ENCODE results near the gene AMMECR1. TPM values are rescaled to one million over a fixed set of nuclear protein-coding genes. Genes with fewer than 3 reads are reported as not detected.

Gene AMMECR1
- total RNA-seq, 1 donor from 2014 or later = 16.0 TPM

DNA sequence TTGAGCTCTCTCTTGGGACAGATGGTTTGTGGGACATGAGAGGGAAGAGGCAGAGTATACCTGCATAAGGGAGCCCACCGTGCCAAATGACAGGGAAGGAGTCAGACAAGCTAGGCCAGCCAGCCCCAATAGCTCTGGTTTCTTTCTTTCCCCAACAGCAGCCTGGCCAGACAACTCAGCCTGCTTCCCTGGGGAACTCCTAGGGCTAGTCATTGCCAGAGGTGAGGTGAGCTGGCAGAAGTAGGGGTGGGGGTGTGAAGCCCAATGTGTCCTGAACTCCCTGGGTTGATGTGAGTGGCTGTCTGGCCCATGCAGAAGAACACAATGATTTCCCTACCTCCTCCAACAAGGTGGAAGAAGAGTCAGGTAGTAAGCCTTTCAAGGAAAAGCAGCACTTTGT, 135.5 kb downstream of the AMMECR1 start:
- no peak for DNase-seq (ENCODE audit: low read depth)
- Histone ChIP-seq H3K27me3 (ENCODE audit: control insufficient read depth, insufficient read depth, low read length) (peaks cover 2% of the 10 kb centered on the region), H3K36me3 (ENCODE audit: control insufficient read depth, insufficient read depth, low read length) (no peaks in the 10 kb centered on the region), H3K4me3 (ENCODE audit: low read depth, low read length) (no peak overlapping the region)
- no peak for TF ChIP-seq CTCF (IDR thresholded peaks at IDR 0.05; ENCODE audit: insufficient read depth, low read length, poor library complexity, severe bottlenecking)

DNA sequence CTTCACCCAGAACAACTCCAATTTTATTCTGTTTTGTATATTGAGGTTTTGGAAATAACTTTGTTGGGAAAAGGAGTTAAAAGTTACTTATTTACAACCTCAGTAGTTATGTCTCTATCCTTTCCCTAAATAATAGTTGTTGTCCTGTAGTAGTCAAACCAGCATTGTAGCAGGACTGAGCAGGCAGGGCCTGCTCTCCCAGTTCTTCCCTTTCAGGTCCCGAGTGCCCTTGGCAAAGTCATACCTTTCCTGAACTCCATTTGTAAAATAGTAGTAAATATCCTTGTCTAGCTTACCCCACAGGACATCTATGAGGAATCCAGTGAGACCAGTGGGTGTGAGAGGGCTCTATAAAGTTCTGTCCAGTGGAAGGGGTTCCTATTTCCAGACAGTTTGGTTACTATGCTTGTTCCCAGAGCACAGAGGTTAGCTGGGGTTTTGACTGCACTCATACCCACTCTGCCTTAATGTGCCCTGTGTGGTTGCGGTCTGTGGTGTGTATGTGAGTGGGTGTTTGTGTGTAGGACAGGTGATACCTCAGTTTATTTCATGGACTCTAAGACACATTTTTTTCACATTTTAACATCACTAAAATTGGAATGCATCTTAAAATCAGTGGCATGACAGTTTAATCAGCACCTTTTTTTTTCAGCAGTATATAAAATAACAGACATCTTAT, 136.3 kb downstream of the AMMECR1 start:
- Histone ChIP-seq H3K4me3 (ENCODE audit: low read depth, low read length) (no peak overlapping the region), H3K27me3 (ENCODE audit: control insufficient read depth, insufficient read depth, low read length) (peaks cover 2% of the 10 kb centered on the region), H3K36me3 (ENCODE audit: control insufficient read depth, insufficient read depth, low read length) (no peaks in the 10 kb centered on the region)
- no peak for TF ChIP-seq CTCF (IDR thresholded peaks at IDR 0.05; ENCODE audit: insufficient read depth, low read length, poor library complexity, severe bottlenecking)
- DNase-seq (ENCODE audit: low read depth) = no peak

DNA sequence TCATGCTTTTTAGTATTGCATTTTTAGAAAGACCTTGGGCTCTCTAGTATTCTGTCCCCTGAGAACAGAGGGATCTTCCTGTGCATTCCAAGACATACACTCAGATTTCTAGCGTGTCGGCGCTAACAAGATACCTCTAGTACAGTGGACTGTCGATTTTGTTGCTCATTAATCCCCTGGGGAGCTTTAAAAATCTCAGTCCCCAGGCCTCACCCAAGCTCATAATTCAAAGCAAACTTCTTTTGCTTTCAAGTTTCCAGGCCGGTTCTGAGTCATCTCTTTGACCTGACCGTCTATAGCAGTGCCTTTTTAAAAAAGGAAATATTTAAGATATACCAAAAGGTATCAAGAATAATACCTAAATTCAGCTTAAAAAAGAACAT, 137.0 kb downstream of the AMMECR1 start:
- H3K4me3 ChIP-seq (ENCODE audit: low read depth, low read length) = no peak overlapping the region
- H3K36me3 ChIP-seq (ENCODE audit: control insufficient read depth, insufficient read depth, low read length) = no peaks in the 10 kb centered on the region
- H3K27me3 ChIP-seq (ENCODE audit: control insufficient read depth, insufficient read depth, low read length) = peaks cover 2% of the 10 kb centered on the region
- no peak for DNase-seq (ENCODE audit: low read depth)
- TF ChIP-seq CTCF (IDR thresholded peaks at IDR 0.05; ENCODE audit: insufficient read depth, low read length, poor library complexity, severe bottlenecking) = no peak

GRCh38 chrX:110180176-110180927, 137.5 kb downstream of the AMMECR1 start:
- no peak for DNase-seq (ENCODE audit: low read depth)
- TF ChIP-seq CTCF (IDR thresholded peaks at IDR 0.05; ENCODE audit: insufficient read depth, low read length, poor library complexity, severe bottlenecking) = no peak
- Histone ChIP-seq H3K27me3 (ENCODE audit: control insufficient read depth, insufficient read depth, low read length) (peaks cover 2% of the 10 kb centered on the region), H3K36me3 (ENCODE audit: control insufficient read depth, insufficient read depth, low read length) (no peaks in the 10 kb centered on the region), H3K4me3 (ENCODE audit: low read depth, low read length) (no peak overlapping the region)

DNA sequence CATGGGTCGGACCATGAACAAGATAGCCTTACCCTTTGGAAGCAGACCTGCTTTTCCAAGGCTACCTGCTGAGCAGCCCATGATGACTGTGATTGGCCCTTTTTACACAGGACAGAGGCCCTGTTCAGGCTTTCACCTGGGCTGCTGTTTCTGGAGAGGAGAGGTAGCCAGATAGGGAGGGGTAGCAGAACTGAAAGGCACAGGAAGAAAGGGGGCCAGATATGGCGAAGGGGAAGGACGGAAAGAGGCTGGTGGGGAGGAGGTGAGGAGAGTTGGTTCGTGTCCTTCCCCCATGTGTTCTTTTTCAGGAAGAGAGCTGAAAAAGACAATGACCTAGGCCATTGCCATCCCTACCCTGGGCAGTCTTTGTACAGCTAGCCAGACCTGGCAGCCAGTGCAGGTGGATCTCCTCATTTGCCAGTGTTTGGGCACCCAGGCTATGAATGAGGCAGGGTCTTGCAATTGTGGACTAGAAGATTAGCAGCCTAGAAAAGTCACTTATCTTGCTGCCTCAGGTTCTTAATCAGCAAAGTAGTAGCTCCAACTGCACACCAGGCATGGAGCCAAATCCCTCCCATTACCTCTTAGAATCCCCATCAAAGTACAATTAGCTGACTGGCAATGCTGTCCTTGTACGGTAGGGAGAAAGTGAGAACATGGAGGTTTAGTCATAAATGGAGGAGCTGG, 139.6 kb downstream of the AMMECR1 start:
- no peak for TF ChIP-seq CTCF (IDR thresholded peaks at IDR 0.05; ENCODE audit: insufficient read depth, low read length, poor library complexity, severe bottlenecking)
- no peaks in the 10 kb centered on the region for H3K36me3 ChIP-seq (ENCODE audit: control insufficient read depth, insufficient read depth, low read length)
- DNase-seq (ENCODE audit: low read depth) = no peak
- H3K4me3 ChIP-seq (ENCODE audit: low read depth, low read length) = no peak overlapping the region
- peaks cover 2% of the 10 kb centered on the region for H3K27me3 ChIP-seq (ENCODE audit: control insufficient read depth, insufficient read depth, low read length)
